Parathyroid adenoma (tissue), 2 donors: ENCODE measurements around the gene KCND3.

Experiments used
- H2AFZ ChIP-seq: fragments of 300-600 bp; sonication (generic); one replicate; pipeline ENCODE4 v1.7.0; 2017; ENCODE audit warnings: antibody characterized with exemption, mild to moderate bottlenecking
- H3K27ac ChIP-seq: fragments of 300-600 bp; sonication (generic); one replicate; pipeline ENCODE4 v1.7.0; 2017
- H3K27me3 ChIP-seq: fragments of 300-600 bp; sonication (generic); one replicate; pipeline ENCODE4 v1.7.0; 2017; ENCODE audit warnings: low read length; ENCODE audit not compliant: control insufficient read depth, insufficient read depth
- H3K36me3 ChIP-seq: fragments of 300-600 bp; sonication (generic); one replicate; pipeline ENCODE4 v1.7.0; 2017; ENCODE audit warnings: low read length; ENCODE audit not compliant: control insufficient read depth, insufficient read depth
- H3K4me1 ChIP-seq: fragments of 300-600 bp; sonication (generic); one replicate; pipeline ENCODE4 v1.7.0; 2017; ENCODE audit warnings: control low read depth
- H3K4me2 ChIP-seq: fragments of 300-600 bp; sonication (generic); one replicate; pipeline ENCODE4 v1.7.0; 2017; ENCODE audit warnings: low read length
- H3K4me3 ChIP-seq: fragments of 300-600 bp; sonication (generic); one replicate; pipeline ENCODE4 v1.7.0; 2017; ENCODE audit warnings: low read depth, low read length
- H3K79me2 ChIP-seq: fragments of 300-600 bp; sonication (generic); one replicate; pipeline ENCODE4 v1.7.0; 2017; ENCODE audit warnings: control low read depth
- H3K9ac ChIP-seq: fragments of 300-600 bp; sonication (generic); one replicate; pipeline ENCODE4 v1.7.0; 2017; ENCODE audit warnings: mild to moderate bottlenecking
- H3K9me3 ChIP-seq: fragments of 300-600 bp; sonication (generic); one replicate; pipeline ENCODE4 v1.7.0; 2017; ENCODE audit warnings: low read length; ENCODE audit not compliant: control insufficient read depth
- TF ChIP-seq, protein P1 (sequence below): fragments of 300-600 bp; sonication (generic); IDR thresholded peaks from one replicate; pipeline ENCODE4 v1.7.0; 2017; ENCODE audit warnings: antibody characterized with exemption, mild to moderate bottlenecking
- donor health status: primary hyperparathyroidism.

Gene KCND3

GRCh38 chr1:111908011-111908621, 81.4 kb downstream of the KCND3 start:
- H3K4me3 ChIP-seq: no peak overlapping the region
- no peak overlapping the region for H3K9ac ChIP-seq
- no peak overlapping the region for H2AFZ ChIP-seq
- no peaks in the 10 kb centered on the region for H3K27me3 ChIP-seq
- H3K79me2 ChIP-seq: no peaks in the 10 kb centered on the region
- H3K4me2 ChIP-seq: no peak overlapping the region
- H3K9me3 ChIP-seq: no peaks in the 10 kb centered on the region
- TF ChIP-seq, protein P1, sequence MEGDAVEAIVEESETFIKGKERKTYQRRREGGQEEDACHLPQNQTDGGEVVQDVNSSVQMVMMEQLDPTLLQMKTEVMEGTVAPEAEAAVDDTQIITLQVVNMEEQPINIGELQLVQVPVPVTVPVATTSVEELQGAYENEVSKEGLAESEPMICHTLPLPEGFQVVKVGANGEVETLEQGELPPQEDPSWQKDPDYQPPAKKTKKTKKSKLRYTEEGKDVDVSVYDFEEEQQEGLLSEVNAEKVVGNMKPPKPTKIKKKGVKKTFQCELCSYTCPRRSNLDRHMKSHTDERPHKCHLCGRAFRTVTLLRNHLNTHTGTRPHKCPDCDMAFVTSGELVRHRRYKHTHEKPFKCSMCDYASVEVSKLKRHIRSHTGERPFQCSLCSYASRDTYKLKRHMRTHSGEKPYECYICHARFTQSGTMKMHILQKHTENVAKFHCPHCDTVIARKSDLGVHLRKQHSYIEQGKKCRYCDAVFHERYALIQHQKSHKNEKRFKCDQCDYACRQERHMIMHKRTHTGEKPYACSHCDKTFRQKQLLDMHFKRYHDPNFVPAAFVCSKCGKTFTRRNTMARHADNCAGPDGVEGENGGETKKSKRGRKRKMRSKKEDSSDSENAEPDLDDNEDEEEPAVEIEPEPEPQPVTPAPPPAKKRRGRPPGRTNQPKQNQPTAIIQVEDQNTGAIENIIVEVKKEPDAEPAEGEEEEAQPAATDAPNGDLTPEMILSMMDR: no peak
- H3K36me3 ChIP-seq: no peaks in the 10 kb centered on the region
- no peak overlapping the region for H3K27ac ChIP-seq
- H3K4me1 ChIP-seq: peaks cover 4% of the 10 kb centered on the region

DNA sequence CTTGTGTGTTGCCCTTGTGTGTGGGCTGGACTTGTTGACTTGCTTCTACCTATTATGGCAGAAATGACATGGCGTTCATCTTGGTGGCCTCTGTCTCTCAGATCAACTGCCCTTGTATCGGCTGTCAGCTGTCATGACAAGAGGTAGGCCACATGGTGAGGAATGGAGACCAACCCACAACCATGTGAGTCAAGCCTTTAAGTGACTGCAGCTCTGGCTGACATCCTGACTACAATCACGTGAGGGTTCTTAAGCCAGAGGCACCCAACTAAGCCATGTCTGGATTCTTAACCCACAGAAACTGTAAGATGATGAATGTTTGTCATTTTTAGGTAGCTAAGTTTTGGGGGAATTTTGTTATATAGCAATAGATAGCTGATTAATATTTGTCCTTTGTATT, 82.1 kb downstream of the KCND3 start:
- Histone ChIP-seq H3K9ac (no peak overlapping the region), H3K27me3 (no peaks in the 10 kb centered on the region), H2AFZ (no peak overlapping the region), H3K4me1 (peaks cover 4% of the 10 kb centered on the region), H3K36me3 (no peaks in the 10 kb centered on the region), H3K9me3 (no peaks in the 10 kb centered on the region), H3K79me2 (no peaks in the 10 kb centered on the region), H3K4me2 (no peak overlapping the region), H3K27ac (no peak overlapping the region), H3K4me3 (no peak overlapping the region)
- TF ChIP-seq, protein P1: no peak

DNA sequence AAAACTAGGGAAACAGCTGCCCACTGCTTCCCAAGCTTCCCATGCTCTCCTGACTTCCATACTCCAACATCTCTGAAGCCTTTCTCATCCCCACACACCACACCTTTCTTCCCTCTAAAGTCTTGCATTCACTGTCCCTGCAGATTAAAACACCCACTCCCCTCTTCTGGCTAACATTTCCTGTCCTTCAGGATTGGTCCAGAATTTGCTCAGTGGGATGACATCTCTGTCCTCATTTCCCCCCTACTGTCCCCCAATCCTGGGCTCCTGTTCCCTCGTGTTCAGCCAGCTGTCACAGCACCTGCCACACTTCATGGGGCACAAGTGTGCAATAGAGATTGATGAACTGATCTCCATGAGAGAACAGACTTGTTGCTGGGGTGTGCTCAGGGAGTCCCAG, 82.7 kb downstream of the KCND3 start:
- Histone ChIP-seq H3K27ac (no peak overlapping the region), H3K36me3 (no peaks in the 10 kb centered on the region)

GRCh38 chr1:111906111-111906510, 83.4 kb downstream of the KCND3 start:
- Histone ChIP-seq H3K4me2 (no peak overlapping the region), H3K9ac (no peak overlapping the region), H3K27ac (no peak overlapping the region), H3K4me3 (no peak overlapping the region), H3K36me3 (no peaks in the 10 kb centered on the region), H3K4me1 (peaks cover 4% of the 10 kb centered on the region), H3K27me3 (no peaks in the 10 kb centered on the region), H3K79me2 (no peaks in the 10 kb centered on the region), H2AFZ (no peak overlapping the region), H3K9me3 (no peaks in the 10 kb centered on the region)
- TF ChIP-seq, protein P1: no peak

More for the DNA sequence above, 82.7 kb downstream of the KCND3 start:
- Histone ChIP-seq H3K4me1 (peaks cover 4% of the 10 kb centered on the region), H2AFZ (no peak overlapping the region), H3K9me3 (no peaks in the 10 kb centered on the region), H3K4me3 (no peak overlapping the region), H3K27me3 (no peaks in the 10 kb centered on the region), H3K79me2 (no peaks in the 10 kb centered on the region), H3K4me2 (no peak overlapping the region), H3K9ac (no peak overlapping the region)
- TF ChIP-seq, protein P1: no peak
